ENCODE results near the gene CENPE. TPM values are rescaled to one million over a fixed set of nuclear protein-coding genes. Genes with fewer than 3 reads are reported as not detected.

The CENPE gene
- total RNA-seq, 1 experiment from 2014 or later: 28.7 TPM

DNA sequence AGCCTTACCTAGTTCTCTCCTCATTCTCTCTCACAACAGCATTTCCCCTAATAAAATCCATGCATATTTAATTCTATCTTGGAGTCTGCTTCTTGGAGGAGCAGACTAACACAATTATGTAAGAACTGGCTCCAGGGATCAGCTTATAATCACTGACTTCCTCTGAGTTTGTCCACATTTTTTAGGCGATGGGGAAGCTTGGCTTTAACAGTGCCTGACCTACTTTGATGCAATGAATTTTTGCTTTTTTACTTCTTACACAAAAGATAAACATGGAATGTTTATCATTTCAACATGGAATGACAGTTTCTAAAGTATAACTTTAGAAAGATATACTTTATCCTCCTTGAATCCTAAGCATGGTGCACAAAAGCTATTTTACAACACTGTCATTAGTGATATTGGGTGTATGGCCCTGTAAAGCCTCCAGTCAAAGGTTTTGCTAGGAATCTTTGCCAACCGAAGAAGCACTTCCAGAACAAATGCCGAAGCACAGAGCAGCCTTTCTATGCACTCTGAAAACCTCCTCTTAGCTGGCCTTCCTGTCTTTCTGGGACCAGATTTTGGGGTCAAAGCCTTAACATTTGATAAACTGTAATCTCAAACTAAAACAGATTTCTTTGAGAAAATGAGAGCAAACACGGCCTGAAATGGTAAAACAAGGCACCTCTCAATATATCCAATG is 99.2 kb downstream of the CENPE start:
- H4K20me1 ChIP-seq (ENCODE audit: insufficient read depth): no peaks in the 10 kb centered on the region
- no peak for TF ChIP-seq EZH2 (IDR thresholded peaks at IDR 0.05; ENCODE audit: low read depth)
- TF ChIP-seq, protein P1, sequence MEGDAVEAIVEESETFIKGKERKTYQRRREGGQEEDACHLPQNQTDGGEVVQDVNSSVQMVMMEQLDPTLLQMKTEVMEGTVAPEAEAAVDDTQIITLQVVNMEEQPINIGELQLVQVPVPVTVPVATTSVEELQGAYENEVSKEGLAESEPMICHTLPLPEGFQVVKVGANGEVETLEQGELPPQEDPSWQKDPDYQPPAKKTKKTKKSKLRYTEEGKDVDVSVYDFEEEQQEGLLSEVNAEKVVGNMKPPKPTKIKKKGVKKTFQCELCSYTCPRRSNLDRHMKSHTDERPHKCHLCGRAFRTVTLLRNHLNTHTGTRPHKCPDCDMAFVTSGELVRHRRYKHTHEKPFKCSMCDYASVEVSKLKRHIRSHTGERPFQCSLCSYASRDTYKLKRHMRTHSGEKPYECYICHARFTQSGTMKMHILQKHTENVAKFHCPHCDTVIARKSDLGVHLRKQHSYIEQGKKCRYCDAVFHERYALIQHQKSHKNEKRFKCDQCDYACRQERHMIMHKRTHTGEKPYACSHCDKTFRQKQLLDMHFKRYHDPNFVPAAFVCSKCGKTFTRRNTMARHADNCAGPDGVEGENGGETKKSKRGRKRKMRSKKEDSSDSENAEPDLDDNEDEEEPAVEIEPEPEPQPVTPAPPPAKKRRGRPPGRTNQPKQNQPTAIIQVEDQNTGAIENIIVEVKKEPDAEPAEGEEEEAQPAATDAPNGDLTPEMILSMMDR (conservative IDR thresholded peaks at IDR 0.05): no peak
- H3K9me3 ChIP-seq (ENCODE audit: insufficient read depth, low read depth): no peaks in the 10 kb centered on the region
- peak overlapping the region; percentile 52; the same call in 1 of the 2 replicates for H3K4me3 ChIP-seq
- intact Hi-C loops (cut with micrococcal nuclease; ENCODE audit: unreplicated experiment): loop anchor here (5.0 to 10.0 kb wide), 4 partner anchors 82 to 834 kb away; partner anchors contain the start of genes SLC39A8 and SLC9B1
- H3K27me3 ChIP-seq (ENCODE audit: insufficient read depth, low read depth): no peaks in the 10 kb centered on the region
- BruUV-seq (replicated peaks): no TSS peak
- H3K79me2 ChIP-seq (ENCODE audit: low read depth): no peaks in the 10 kb centered on the region
- H2AFZ ChIP-seq: peak overlapping the region; percentile 74
- no peaks in the 10 kb centered on the region for H3F3A ChIP-seq (ENCODE audit: insufficient read depth, low read depth)
- ChIA-PET POLR2A (ENCODE audit: unreplicated experiment) (no interaction called here), CTCF (interaction anchor here (0.5 kb wide), 1 partner anchor 668 kb away, joined by 13 read pairs; no protein-coding TSS in a partner anchor)
- no peaks in the 10 kb centered on the region for H3K4me1 ChIP-seq (replicated peaks; ENCODE audit: insufficient read depth)
- no peak overlapping the region for H3K27ac ChIP-seq
- no peaks in the 10 kb centered on the region for H3K36me3 ChIP-seq (ENCODE audit: low read depth)
- H3K9me2 ChIP-seq (ENCODE audit: insufficient read depth): no peaks in the 10 kb centered on the region
- peak overlapping the region; percentile 76 for H3K4me2 ChIP-seq
- DNase-seq: no peak

DNA sequence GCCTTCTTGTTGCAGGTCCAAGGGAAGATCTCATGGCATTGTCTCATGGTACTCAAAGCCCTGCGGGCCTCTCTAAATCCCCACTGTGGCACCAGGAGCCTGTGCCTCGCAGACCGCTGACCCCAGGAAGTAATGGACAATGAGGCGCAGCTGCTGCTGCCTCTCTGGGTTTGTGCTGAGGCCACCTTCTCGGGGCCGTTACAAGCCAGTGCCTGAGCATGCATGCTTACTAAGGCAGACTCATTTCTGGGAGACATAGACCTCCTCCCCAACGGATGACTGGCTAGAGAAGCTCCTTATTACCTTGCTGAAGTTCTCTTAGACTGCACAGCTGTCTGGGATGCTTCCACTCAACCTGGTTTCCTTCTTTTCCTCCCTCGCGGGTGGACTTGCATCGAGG is 99.8 kb downstream of the CENPE start:
- no peaks in the 10 kb centered on the region for H3F3A ChIP-seq (ENCODE audit: insufficient read depth, low read depth)
- ChIA-PET CTCF (no interaction called here), POLR2A (ENCODE audit: unreplicated experiment) (interaction anchor here (0.7 kb wide), 1 partner anchor 477 kb away, joined by 4 read pairs; no protein-coding TSS in a partner anchor)
- no peak overlapping the region; the same call in 1 of the 2 replicates for H2AFZ ChIP-seq
- H3K27me3 ChIP-seq (ENCODE audit: insufficient read depth, low read depth): no peaks in the 10 kb centered on the region
- intact Hi-C loops (cut with micrococcal nuclease; ENCODE audit: unreplicated experiment): loop anchor here (5.0 to 10.0 kb wide), 4 partner anchors 81 to 834 kb away; partner anchors contain the start of genes SLC39A8 and SLC9B1
- H3K36me3 ChIP-seq (ENCODE audit: low read depth): no peaks in the 10 kb centered on the region
- no TSS peak for BruUV-seq (replicated peaks)
- no peak overlapping the region for H3K4me3 ChIP-seq
- no peaks in the 10 kb centered on the region for H3K4me1 ChIP-seq (replicated peaks; ENCODE audit: insufficient read depth)
- TF ChIP-seq EZH2 (IDR thresholded peaks at IDR 0.05; ENCODE audit: low read depth): no peak
- TF ChIP-seq, protein P1 (conservative IDR thresholded peaks at IDR 0.05): no peak
- no peaks in the 10 kb centered on the region for H3K79me2 ChIP-seq (ENCODE audit: low read depth)
- no peak for DNase-seq
- H3K9me2 ChIP-seq (ENCODE audit: insufficient read depth): no peaks in the 10 kb centered on the region
- no peaks in the 10 kb centered on the region for H4K20me1 ChIP-seq (ENCODE audit: insufficient read depth)
- H3K9me3 ChIP-seq (ENCODE audit: insufficient read depth, low read depth): no peaks in the 10 kb centered on the region
- H3K4me2 ChIP-seq: no peak overlapping the region
- H3K27ac ChIP-seq: no peak overlapping the region

DNA sequence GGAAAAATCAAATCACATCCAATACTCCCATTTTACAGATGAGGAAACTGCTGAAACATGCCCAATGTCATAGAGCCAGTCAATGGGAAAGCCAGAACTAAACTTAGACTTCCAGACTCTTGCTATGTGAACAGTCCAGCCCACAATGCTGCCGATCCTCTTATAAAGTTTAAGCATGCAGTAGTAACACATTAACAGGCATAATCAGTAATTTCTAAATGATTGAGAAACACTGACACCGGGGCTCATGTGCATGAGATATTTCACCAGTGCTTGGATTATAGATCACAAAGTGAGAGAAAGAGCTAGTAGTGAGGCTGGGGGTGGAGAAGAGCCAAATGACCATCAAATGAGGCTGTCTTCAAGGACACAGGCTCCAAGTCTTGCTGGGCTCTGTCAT is 101.0 kb downstream of the CENPE start:
- H3K36me3 ChIP-seq (ENCODE audit: low read depth): no peaks in the 10 kb centered on the region
- H3K27ac ChIP-seq: no peak overlapping the region
- no peaks in the 10 kb centered on the region for H3K79me2 ChIP-seq (ENCODE audit: low read depth)
- CTCF ChIA-PET: no interaction called here
- DNase-seq: no peak
- POLR2A ChIA-PET (ENCODE audit: unreplicated experiment): no interaction called here
- no peaks in the 10 kb centered on the region for H3K27me3 ChIP-seq (ENCODE audit: insufficient read depth, low read depth)
- H3F3A ChIP-seq (ENCODE audit: insufficient read depth, low read depth): no peaks in the 10 kb centered on the region
- no peak overlapping the region for H3K4me2 ChIP-seq
- H2AFZ ChIP-seq: no peak overlapping the region
- intact Hi-C loops (cut with micrococcal nuclease; ENCODE audit: unreplicated experiment): loop anchor here (5.0 to 10.0 kb wide), 4 partner anchors 80 to 832 kb away; partner anchors contain the start of genes SLC39A8 and SLC9B1
- H3K9me2 ChIP-seq (ENCODE audit: insufficient read depth): no peaks in the 10 kb centered on the region
- no peaks in the 10 kb centered on the region for H4K20me1 ChIP-seq (ENCODE audit: insufficient read depth)
- BruUV-seq (replicated peaks): no TSS peak
- H3K9me3 ChIP-seq (ENCODE audit: insufficient read depth, low read depth): no peaks in the 10 kb centered on the region
- no peak overlapping the region for H3K4me3 ChIP-seq
- TF ChIP-seq EZH2 (IDR thresholded peaks at IDR 0.05; ENCODE audit: low read depth): no peak
- TF ChIP-seq, protein P1 (conservative IDR thresholded peaks at IDR 0.05): no peak
- H3K4me1 ChIP-seq (replicated peaks; ENCODE audit: insufficient read depth): no peaks in the 10 kb centered on the region

All from PC-9 (cell line).